A549 treated with RU486 at 1 μM for 4 hours (cell line): Measurements from ENCODE around the gene FBXO10. TPM values are rescaled to one million over a fixed set of nuclear protein-coding genes. Genes with fewer than 3 reads are reported as not detected.

ENCODE experiments used
- total RNA-seq: library from RNA; stranded (reverse); fragments of 200-300 nt; extraction: Qiagen RNA extraction; gene quantifications from 5 replicates; pipeline ENCODE4 v1.2.3, GENCODE V29; 2022; ENCODE audit warnings: low read depth

Gene FBXO10
- total RNA-seq = 6.5 to 8.4 TPM (median 7.1 TPM) in 5 replicates

GRCh38 chr9:37575921-37576721, at the start of gene FBXO10:
Gene FBXO10, minus strand, starts transcription at chr9:37576380. Its CDS starts 34,612 bp downstream, at chr9:37541768.

GRCh38 chr9:37592108-37592951, 16.1 kb upstream of the FBXO10 start, which contains the start of gene TOMM5:
Gene TOMM5, minus strand, starts transcription at chr9:37592597. Its CDS starts 65 bp downstream, at chr9:37592532.

GRCh38 chr9:37485389-37486255, 90.6 kb downstream of the FBXO10 start, which contains the start of gene POLR1E:
Gene POLR1E, plus strand, starts transcription at chr9:37485948. Its CDS starts 100 bp downstream, at chr9:37486048.

GRCh38 chr9:37465249-37466036, 110.7 kb downstream of the FBXO10 start, which contains the start of gene ZBTB5:
Gene ZBTB5, minus strand, starts transcription at chr9:37465450. Its CDS starts 22,899 bp downstream, at chr9:37442551.

Other genes starting within 250 kb of the FBXO10 start
- 140 to 171 TPM (median 163 TPM) in 5 replicates for gene GRHPR, start 153.7 kb downstream of the FBXO10 start, total RNA-seq
- gene ZBTB5, start 110.9 kb downstream of the FBXO10 start, total RNA-seq = 6.7 to 9.0 TPM (median 8.2 TPM) in 5 replicates
- 39.8 to 46.5 TPM (median 40.9 TPM) in 5 replicates for gene POLR1E, start 90.4 kb downstream of the FBXO10 start, total RNA-seq
- 282 to 354 TPM (median 324 TPM) in 5 replicates for gene TOMM5, start 16.2 kb upstream of the FBXO10 start, total RNA-seq
- gene FRMPD1, start 74.6 kb upstream of the FBXO10 start, total RNA-seq = 0.03 to 0.05 TPM in 2 of 5 replicates, not detected in the others
- 4.8 to 6.3 TPM (median 5.6 TPM) in 5 replicates for gene TRMT10B, start 177.4 kb upstream of the FBXO10 start, total RNA-seq
- gene EXOSC3, start 208.7 kb upstream of the FBXO10 start, total RNA-seq = 73.4 to 93.7 TPM (median 85.5 TPM) in 5 replicates
- gene DCAF10, start 224.4 kb upstream of the FBXO10 start, total RNA-seq = 10.8 to 14.2 TPM (median 11.7 TPM) in 5 replicates